Rectal smooth muscle tissue (tissue), 1 donor: ENCODE measurements around the gene HOXA1.

ENCODE experiments used
- H3K27ac ChIP-seq: one replicate; pipeline ENCODE4 v1.7.0; 2013; ENCODE audit warnings: low read depth, low read length, inconsistent platforms
- H3K27me3 ChIP-seq: one replicate; pipeline ENCODE4 v1.7.0; 2013; ENCODE audit warnings: low read length; ENCODE audit not compliant: control insufficient read depth, insufficient read depth
- H3K36me3 ChIP-seq: one replicate; pipeline ENCODE4 v1.7.0; 2013; ENCODE audit warnings: low read length; ENCODE audit not compliant: control insufficient read depth, insufficient read depth
- H3K4me1 ChIP-seq: one replicate; pipeline ENCODE4 v1.7.0; 2013; ENCODE audit warnings: low read length; ENCODE audit not compliant: control insufficient read depth, insufficient read depth
- H3K4me3 ChIP-seq: one replicate; pipeline ENCODE4 v1.7.0; 2013; ENCODE audit warnings: low read length
- H3K9ac ChIP-seq: one replicate; pipeline ENCODE4 v1.7.0; 2013; ENCODE audit warnings: low read length

HOXA1 gene

GRCh38 chr7:27095050-27095896 is 527 bp downstream of the HOXA1 start:
- Histone ChIP-seq H3K9ac (no peak overlapping the region), H3K36me3 (no peaks in the 10 kb centered on the region), H3K4me3 (peak overlapping the region; percentile 95), H3K27ac (no peak overlapping the region), H3K27me3 (no peaks in the 10 kb centered on the region), H3K4me1 (peaks cover 20% of the 10 kb centered on the region)

- Histone ChIP-seq H3K36me3 (no peaks in the 10 kb centered on the region), H3K27me3 (no peaks in the 10 kb centered on the region), H3K4me1 (peaks cover 16% of the 10 kb centered on the region), H3K9ac (no peak overlapping the region), H3K27ac (no peak overlapping the region), H3K4me3 (no peak overlapping the region)
Measured at GRCh38 chr7:27094304-27095049, 1.3 kb downstream of the HOXA1 start.

- Histone ChIP-seq H3K9ac (no peak overlapping the region), H3K4me1 (peaks cover 12% of the 10 kb centered on the region), H3K27me3 (no peaks in the 10 kb centered on the region), H3K36me3 (no peaks in the 10 kb centered on the region), H3K27ac (no peak overlapping the region), H3K4me3 (no peak overlapping the region)
Measured at GRCh38 chr7:27093184-27093895, 2.5 kb downstream of the HOXA1 start.

GRCh38 chr7:27092819-27093110 is 3.0 kb downstream of the HOXA1 start:
- peaks cover 4% of the 10 kb centered on the region for H3K27me3 ChIP-seq

GRCh38 chr7:27091941-27092818 is 3.6 kb downstream of the HOXA1 start:
- Histone ChIP-seq H3K36me3 (no peaks in the 10 kb centered on the region), H3K4me3 (no peak overlapping the region), H3K27ac (no peak overlapping the region), H3K9ac (no peak overlapping the region), H3K27me3 (peaks cover 8% of the 10 kb centered on the region), H3K4me1 (peaks cover 2% of the 10 kb centered on the region)

More at GRCh38 chr7:27092819-27093110, 3.0 kb downstream of the HOXA1 start:
- Histone ChIP-seq H3K9ac (no peak overlapping the region), H3K4me3 (no peak overlapping the region), H3K27ac (no peak overlapping the region), H3K4me1 (peaks cover 8% of the 10 kb centered on the region), H3K36me3 (no peaks in the 10 kb centered on the region)

GRCh38 chr7:27091105-27091504 is 4.7 kb downstream of the HOXA1 start:
- Histone ChIP-seq H3K36me3 (no peaks in the 10 kb centered on the region), H3K4me3 (no peak overlapping the region), H3K27me3 (peaks cover 8% of the 10 kb centered on the region), H3K9ac (no peak overlapping the region), H3K4me1 (no peaks in the 10 kb centered on the region), H3K27ac (no peak overlapping the region)

GRCh38 chr7:27088002-27088922 is 7.5 kb downstream of the HOXA1 start:
- Histone ChIP-seq H3K36me3 (no peaks in the 10 kb centered on the region), H3K27me3 (peaks cover 8% of the 10 kb centered on the region), H3K4me3 (no peak overlapping the region), H3K4me1 (no peaks in the 10 kb centered on the region), H3K9ac (no peak overlapping the region), H3K27ac (no peak overlapping the region)

GRCh38 chr7:27083646-27084045 is 12.2 kb downstream of the HOXA1 start:
- no peak overlapping the region for H3K27ac ChIP-seq
- no peaks in the 10 kb centered on the region for H3K4me1 ChIP-seq
- no peak overlapping the region for H3K4me3 ChIP-seq
- H3K36me3 ChIP-seq = no peaks in the 10 kb centered on the region
- H3K27me3 ChIP-seq = peaks cover 8% of the 10 kb centered on the region
- no peak overlapping the region for H3K9ac ChIP-seq

- H3K27me3 ChIP-seq = no peaks in the 10 kb centered on the region
- H3K4me3 ChIP-seq = no peak overlapping the region
- no peaks in the 10 kb centered on the region for H3K4me1 ChIP-seq
- H3K27ac ChIP-seq = no peak overlapping the region
- H3K36me3 ChIP-seq = no peaks in the 10 kb centered on the region
- no peak overlapping the region for H3K9ac ChIP-seq
Measured at GRCh38 chr7:27082171-27082570, 13.6 kb downstream of the HOXA1 start.

- no peaks in the 10 kb centered on the region for H3K4me1 ChIP-seq
- H3K9ac ChIP-seq = no peak overlapping the region
- H3K27ac ChIP-seq = no peak overlapping the region
- no peaks in the 10 kb centered on the region for H3K36me3 ChIP-seq
- no peaks in the 10 kb centered on the region for H3K27me3 ChIP-seq
- no peak overlapping the region for H3K4me3 ChIP-seq
Measured at GRCh38 chr7:27080844-27081436, 14.9 kb downstream of the HOXA1 start.
